Measurements from ENCODE around the gene TENM4. TPM values are rescaled to one million over a fixed set of nuclear protein-coding genes. Genes with fewer than 3 reads are reported as not detected.

TENM4 gene
- total RNA-seq, 1 donor from 2014 or later: 2.4 TPM

DNA sequence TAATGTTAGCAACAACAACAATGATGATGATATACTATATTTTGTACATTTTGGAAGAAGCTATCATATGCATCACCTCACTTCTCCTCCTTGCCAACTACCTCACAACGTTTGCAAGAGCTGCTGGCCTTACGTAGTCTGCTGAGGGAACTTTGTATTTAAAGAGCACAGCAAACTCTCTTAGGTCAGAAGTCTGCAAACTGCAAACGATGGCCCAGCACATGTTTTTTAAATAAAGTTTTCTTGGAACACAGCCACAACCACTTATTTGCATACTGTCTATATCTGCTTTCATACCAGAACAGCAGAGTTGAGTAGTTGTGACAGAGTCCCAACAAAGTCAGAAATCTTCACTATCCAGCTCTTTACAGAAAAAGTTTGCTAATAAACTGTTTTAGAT, 261.7 kb downstream of the TENM4 start:
- no peak for DNase-seq (ENCODE audit: low spot score)

DNA sequence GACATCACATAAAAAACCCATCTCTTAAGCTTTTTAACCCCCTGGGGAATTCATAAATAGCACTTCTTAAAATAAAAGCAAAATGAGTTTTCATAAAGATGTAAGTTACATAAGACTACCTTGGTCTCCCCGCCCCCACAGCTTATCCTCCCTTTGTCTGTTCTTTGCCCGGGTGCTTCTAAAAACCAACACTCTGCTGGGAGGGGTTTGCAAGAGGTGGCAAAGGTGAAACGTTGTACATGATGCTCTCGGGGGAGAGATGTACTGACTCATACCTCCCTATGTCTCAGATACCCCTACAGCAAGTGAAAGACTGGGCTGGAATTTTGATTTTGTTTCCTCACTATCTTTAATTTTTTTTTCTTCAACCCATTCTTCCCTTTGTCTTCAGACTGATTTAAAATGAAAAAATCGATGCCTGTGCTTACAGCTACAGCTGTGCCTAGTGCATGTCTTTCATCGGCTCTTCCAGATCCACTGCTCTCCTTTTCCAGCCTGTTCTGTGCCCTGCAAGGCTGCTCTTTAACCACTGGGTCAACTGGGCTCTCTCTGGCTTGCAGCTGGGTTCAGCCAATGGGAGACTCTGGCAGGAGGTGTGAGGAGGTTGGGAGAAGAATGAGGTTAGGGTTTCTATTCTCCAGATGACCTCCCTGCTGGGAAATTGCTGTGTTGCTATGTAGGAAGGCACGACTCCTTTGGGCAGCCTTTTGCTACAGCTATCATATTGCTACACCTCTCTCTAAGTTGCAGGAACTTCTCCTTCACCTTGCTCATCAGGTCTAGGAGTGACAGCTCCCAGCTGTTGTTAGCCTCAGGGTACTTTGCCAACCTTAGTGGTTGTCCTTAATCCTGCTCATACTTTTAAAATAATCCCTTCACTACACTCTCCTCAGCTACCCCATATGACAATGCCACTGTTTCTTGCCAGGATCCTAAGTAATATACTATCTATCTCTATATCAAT, 266.5 kb downstream of the TENM4 start:
- no peak for DNase-seq (ENCODE audit: low spot score)

DNA sequence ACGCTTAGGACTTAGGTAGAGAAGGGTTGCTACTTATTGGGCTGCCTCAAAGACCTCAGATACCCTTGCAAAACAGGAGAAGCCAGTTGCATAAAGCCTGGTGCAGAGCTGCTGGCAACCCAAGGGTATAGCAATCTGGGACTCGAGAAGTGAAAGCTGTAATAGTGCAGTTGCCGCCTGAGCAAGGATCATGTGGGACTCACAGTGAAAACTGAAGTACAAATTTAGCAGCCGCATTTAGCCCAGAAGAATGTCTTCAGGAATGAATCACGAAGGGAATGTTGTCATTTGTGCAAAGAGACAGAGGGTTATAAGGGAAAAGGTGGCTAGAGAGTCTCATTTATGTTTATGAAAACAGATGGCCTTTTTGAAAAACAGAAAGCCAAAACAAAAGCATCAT, 267.2 kb downstream of the TENM4 start:
- DNase-seq (ENCODE audit: low spot score): no peak

DNA sequence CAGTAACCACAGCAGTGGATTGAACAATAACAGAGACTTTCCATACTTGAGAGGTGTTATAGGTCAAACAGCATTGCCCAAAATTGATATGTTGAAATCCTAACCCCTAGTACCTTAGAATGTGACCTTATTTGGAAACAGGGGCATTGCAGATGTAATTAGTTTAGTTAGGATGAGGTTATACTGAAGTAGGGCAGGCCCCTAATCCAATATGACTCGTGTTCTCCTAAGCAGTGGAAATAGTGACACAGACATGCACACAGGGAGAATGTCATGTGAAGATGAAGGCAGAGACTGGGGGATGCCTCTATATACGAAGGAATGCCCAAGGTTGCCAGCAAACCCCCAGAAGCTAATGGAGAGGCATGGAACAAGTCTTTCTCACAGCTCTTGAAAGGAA, 270.5 kb downstream of the TENM4 start:
- no peak for DNase-seq (ENCODE audit: low spot score)

DNA sequence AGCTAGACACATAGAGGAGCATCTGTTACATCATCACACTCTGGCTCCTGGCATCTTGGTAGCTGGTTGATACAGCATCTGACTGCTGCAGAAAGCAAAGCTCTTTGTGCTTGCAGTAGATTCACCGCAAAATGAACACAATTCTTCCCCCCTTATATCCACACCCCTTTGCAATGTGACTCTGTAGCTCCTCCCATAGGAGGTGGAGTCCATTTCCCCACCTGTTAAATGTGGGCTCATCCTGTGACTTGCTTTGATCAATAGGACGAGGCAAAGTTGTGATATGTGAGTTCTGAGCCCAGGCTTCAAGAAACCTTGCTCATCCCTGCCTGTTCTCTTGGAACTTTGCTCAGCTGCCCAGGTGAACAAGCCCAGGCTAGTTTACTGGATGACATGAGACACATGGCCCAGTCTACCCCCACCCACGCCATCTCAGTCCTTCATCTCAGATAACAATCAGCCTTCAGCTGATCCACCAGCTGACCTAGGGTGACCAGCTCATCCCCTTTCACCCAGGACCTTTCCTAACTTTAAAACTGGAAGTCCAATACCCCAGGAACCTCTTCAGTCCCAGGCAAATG, 272.2 kb downstream of the TENM4 start:
- DNase-seq (ENCODE audit: low spot score): no peak

DNA sequence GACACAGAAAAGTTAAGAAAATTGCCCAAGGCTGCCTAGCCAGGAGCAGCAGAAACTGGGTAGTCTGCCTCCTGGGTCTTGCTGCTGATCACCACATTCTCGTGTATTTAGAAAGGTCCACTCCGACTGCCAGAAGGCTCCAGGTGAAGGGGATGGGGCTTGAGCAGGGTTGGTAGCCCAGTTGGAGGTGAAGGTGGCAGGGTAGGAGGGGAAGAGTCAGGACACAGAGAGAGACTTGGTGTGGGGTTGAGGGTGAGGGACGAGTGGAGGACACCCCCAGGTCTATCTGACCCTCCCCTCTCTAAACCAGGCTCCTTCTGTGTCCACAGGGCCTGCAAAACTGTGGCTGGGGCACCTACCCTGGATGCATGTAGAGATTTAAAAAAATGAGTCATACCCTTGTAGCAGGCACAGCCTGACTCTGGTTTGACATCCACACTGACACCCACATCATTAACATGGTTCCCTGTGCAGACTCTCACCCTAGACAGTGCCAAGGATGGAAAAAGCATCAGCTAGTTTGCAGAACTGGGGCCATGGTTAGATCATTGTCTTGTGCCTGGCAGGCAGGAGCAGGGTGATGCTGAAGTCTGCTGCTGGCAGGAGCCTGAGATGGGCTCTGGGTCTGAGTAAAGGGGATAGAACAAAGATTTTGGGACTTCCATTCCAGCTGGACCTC, 273.2 kb downstream of the TENM4 start:
- no peak for DNase-seq (ENCODE audit: low spot score)

DNA sequence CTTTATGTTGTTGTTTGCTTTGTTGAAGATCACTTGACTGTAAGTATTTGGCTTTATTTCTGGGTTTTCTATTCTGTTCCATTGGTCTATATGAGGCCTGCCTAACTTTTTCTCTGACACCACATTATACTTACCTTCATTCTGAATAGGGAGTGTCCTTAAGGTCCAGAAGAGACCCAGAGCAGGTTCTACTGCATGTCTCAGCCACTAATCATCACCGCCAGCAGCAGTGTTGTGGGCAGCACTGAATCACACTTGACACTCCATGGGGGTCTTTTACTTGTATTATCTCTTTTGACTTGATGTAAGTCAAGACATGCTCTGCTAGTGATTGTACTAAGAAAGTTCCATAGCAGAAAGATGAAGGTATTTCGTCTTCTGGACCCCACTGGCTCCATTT, 274.9 kb downstream of the TENM4 start:
- DNase-seq (ENCODE audit: low spot score): no peak

DNA sequence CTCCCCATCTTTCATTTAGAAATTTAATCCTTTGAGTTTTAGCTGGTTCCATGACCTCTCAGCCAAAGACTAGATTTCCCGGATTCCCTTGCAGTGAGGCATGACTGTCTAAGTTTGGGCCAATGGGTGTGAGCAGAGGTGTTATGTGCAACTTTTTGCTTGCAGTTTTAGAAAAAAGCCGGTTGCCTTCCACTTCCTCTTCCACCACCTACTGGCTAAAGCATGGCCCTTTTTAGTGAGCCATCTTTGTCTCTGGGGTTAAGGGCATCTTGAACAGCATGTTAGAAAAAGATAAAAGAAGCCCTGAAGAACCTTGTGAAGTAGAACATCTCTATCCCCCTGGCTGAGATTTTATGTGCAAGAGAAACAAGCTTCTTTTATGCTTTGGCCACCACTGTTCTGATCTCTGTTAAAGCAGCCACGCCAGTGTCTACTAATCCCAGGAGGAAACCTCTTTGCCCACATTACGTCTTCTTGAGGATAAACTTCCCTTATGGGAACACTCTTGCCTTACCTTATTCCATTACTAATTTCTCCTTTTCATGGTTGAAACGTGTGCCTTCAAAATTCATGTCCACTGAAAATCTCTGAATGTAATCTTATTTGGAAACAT, 279.9 kb downstream of the TENM4 start:
- no peak for DNase-seq (ENCODE audit: low spot score)

DNA sequence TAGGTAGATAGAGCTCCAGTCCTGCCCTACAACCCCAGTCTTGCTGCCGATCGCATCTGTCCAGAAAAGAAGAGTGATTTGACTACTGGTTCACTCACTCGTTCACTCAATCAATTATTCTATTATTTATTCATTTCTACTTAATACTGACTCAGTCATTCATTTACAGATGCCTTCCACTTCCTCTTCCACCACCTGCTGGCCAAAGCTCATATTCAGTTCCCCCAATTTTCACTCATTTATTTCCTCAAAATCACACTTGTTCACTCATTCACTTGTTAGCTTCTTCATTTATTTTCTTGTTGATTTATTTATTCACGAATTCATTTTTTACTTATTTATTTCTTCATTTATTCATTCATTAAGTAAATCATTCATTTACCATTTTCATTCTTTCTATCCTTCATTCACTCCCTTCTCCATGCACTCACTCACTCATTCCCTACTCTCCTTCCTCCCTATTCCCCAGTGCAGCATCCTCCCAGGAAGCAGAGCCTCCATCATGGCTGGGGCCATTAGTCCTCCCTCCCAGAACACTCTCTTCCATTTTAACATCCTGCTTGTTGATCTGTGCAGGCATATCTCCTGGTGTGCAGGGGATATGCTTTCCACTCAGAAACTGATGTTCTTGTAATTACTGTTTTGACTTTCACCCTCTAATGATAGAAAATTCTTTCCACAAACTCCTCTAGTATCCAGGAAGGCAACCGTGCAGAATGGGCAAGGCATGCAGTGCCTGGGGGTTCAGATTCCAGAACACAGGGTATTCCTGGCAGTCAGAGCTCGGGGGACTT, 281.0 kb downstream of the TENM4 start:
- DNase-seq (ENCODE audit: low spot score): no peak

DNA sequence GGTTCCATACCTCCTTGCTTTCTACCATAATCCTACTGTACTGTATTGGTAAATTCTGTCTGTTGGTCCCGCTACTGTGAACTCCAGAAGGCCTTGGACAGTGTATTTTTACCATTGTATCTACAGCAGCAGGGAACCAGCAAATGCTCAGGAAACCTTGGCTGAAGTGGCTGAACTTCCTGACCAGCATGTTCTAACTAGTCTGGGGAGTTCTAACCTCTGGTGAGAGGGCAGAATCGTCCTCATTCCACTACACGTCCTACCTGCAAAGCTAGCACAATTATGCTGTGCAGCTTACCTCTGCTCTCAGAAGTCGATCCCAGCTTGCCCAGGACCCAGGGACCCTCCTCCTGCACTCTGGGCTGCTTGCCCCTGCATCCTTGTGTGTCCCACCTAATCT, 283.1 kb downstream of the TENM4 start:
- DNase-seq (ENCODE audit: low spot score): no peak

DNA sequence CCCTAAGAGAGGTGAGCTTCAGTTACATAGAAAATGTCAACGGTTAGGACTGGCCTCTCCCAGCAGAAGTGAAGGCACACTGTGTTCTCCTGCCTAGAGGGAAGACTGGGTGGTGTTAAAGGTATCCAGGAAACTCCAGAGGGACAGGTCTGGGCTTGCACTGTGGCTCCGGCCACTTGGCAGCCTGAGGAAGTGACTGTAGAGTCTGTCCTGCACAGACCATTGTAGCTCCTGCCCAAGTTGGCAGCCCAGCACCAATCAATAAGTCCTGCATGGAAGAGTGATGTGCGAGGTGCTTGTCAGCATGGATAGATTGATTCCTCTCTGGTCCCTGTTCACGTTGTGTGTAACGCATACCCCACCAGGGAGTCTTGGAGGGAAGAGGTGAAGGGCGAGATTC, 284.8 kb downstream of the TENM4 start:
- no peak for DNase-seq (ENCODE audit: low spot score)

DNA sequence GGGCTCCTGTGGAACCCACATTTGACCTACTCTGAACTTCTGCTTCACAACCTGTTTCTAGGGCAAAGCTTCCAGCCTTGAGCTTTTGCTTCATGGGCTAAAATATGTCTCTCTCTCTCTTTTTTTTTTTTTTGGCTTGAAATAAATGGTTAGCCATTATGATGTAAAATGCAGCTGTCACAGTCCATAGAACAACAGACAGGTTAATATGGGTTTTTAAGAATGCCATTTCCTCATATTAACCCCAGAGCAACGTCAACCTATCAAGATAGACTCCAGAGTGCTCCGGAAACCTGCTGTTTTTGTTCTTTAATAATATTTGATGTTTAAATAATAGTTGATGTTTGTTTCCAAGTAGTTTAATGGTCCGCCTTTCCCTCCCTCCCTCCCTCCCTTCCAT, 285.6 kb downstream of the TENM4 start:
- no peak for DNase-seq (ENCODE audit: low spot score)

DNA sequence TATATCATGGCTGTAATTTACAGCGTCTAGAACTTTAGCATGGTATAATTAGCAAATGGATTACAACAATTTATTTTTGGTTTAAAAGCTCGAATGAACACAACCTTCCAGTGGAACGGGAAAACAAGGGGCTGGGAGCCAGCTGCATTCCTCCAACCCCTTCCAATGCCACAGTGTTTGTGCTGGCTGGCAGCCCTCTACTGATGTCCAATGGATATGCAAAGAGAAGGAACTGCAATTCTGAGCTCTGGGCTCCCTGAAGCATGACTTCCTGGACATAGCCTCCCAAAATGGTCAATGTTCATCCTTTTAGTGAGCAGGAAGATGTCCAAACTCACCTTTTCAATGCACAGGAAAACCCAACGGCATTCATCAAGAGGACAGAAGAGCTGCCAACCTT, 288.3 kb downstream of the TENM4 start:
- no peak for DNase-seq (ENCODE audit: low spot score)

DNA sequence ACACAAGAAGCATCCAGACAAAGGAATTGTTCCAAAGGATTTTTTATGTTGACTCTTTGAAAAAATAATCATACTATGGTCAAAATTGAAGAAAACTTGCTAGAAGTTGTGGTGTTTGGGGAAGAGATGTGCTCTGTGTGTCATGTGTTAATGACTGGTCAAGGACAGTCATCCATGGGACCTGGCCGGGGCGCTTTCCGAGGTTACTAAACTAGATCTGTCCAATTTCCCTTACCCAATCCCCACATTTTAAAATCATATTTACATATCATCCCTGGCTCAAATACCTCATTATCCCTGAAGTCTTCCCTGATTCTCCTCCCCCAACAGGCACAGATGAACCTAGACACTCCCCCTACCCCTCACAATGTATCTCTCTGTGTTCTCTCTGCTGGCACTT, 289.4 kb downstream of the TENM4 start:
- DNase-seq (ENCODE audit: low spot score): no peak

DNA sequence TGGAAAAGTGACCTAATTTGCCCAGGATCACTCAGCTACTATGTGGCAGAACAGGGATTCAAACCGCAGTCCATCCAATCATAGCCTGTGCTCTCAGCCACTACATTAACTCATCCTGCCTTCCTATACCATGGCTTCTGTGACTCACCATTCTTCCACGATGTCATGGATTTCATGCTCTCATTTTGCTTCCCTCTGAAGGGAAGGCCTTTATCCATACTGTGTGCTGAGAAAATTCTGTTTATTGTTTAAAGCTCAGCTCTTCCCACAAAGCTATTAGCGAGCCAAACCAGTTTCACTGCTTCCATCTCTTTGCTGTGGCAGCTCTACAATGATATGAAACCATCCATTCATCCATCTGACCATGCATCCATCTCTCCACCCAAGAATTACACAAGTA, 289.9 kb downstream of the TENM4 start:
- DNase-seq (ENCODE audit: low spot score): no peak

DNA sequence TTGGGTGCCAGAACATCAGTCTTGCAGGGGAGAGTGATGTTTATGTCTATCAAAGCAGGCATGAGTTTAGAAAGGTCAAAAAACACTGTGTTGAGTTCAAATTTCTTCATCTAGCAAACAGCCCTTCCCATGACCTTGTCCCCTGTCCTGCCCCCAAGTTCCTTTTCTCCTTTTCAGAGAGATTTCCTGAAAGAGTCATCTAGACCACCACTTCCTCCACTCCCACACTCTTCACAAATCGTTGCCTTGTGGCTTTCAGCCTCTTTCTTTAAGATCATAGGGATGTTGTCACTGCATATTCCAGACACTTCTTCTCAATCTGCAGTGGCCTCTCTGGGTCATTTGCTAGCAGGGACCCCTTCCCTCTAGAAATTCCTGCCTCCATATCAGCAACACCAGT, 290.5 kb downstream of the TENM4 start:
- no peak for DNase-seq (ENCODE audit: low spot score)

DNA sequence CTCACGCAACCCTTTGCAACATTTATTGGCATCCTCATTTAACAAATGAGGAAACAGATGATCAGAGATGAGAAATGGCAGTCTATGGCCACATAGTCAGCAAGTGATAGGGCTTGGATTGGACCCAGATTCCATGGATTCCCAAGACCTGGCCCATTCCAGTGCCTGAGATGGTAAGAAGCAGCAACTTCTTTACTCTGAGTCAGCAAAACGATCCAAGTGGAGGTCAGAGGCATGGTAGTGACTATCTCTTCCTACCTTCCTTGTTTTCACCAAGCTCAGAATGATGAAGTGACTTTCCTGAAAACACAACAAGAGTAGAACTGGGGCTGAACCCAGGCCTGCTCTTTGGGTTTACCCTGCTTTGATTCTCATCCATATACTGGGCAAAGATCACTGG, 293.1 kb downstream of the TENM4 start:
- no peak for DNase-seq (ENCODE audit: low spot score)

DNA sequence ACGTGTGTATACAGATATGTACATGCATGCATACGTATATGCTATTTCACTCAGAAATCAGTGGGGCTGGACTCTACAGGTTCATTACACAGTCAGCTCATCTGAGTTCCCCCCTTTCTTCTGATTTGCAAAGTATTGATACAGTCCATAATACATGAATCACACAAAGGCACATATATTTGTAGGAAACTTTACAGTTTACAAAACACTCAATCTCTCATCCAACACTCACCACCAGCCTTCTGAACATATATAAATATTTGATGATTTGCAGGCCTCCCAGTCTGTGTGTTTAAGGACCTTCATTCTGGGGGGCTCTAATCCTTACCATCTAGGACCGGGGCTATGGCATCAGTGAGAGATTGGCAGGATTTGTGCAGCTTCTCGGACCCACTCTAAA, 293.8 kb downstream of the TENM4 start:
- no peak for DNase-seq (ENCODE audit: low spot score)

DNA sequence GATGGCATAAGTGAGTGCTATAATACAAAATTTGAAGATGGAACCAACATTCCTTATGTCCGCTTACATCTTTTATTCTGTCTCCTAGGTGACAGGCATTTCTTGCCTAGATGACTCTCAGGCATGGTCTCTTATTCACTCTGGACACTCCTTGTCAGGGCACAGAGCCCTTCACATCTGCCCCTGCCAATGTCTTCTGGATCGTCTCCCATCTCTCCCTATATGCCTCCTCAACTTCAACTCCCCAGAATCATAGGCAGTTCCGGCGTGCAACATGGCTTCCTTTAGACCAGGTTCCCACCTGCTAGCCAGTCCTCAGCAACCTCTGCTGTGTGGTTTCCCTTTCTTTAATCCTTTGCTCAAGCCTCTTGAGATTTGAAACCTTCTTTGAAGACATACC, 300.9 kb downstream of the TENM4 start:
- no peak for DNase-seq (ENCODE audit: low spot score)

DNA sequence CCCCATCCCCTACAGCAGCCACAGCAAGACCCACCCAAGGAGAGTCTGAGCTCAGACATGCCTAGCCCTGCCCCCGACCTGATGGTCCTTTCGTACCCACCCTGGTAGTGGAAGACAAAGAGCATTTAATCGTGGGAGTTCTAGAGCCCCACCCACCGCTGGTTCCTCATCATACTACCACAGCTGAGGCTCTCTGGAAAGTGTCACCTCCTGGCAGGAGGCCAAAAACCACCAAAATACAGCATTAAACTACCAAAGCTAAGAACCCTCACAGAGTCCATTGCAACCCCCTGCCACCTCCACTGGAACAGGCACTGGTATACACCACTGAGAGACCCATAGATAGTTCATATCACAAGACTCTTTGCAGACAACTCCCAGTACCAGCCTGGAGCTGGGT, 311.1 kb downstream of the TENM4 start:
- no peak for DNase-seq (ENCODE audit: low spot score)

DNA sequence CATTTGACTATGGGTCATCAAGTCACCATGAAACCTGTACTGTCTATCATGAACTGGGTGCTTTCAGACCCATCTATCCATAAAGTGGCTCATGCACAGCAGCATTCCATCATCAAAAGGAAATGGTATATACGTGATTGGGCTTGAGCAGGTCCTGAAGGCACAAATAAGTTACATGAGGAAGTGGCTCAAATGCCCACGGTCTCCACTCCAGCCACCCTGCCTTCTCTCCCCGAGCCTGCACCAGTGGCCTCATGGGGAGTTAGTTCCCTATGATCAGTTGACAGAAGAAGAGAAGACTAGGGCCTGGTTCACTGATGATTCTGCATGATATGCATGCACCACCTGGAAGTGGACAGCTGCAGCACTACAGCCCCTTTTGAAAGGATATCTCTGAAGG, 312.5 kb downstream of the TENM4 start:
- DNase-seq (ENCODE audit: low spot score): no peak

DNA sequence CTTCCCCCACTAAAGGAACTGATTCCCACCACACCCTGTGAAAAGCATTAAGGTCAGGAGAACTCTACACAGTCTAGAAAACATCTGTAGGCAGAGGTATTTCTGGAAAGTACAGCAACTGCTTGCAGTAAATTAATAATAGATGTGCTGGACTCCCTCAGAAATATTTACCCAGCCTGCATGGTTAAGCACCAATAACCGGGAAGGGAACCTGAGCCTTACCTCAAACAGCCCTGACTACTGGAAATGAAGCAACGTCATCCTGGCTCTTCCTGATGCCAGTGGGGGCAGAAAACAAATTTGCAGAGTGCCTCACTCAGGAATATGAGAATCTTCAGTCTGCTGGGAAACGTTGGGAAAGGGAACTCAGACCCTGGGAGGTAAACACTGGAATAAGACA, 318.1 kb downstream of the TENM4 start:
- DNase-seq (ENCODE audit: low spot score): no peak

Measured in ureter (tissue), 1 donor.